ENCODE results near the gene BCAS1.

The BCAS1 gene

GRCh38 chr20:54048891-54049545 is 21.4 kb downstream of the BCAS1 start:
- no peaks in the 10 kb centered on the region for H3K27me3 ChIP-seq (ENCODE audit: insufficient read depth, low read length, poor library complexity)
- H4K8ac ChIP-seq (ENCODE audit: low read depth, low read length): no peak overlapping the region
- H3K4me1 ChIP-seq (ENCODE audit: control insufficient read depth, low read depth, low read length): no peaks in the 10 kb centered on the region
- no peak overlapping the region for H3K4ac ChIP-seq (ENCODE audit: low read depth, low read length)
- no peak overlapping the region for H3K4me2 ChIP-seq (ENCODE audit: low read length)
- no peak overlapping the region for H2BK120ac ChIP-seq (ENCODE audit: low read depth, low read length)
- H4K5ac ChIP-seq (ENCODE audit: low read length): no peak overlapping the region
- no peak overlapping the region for H3K56ac ChIP-seq (ENCODE audit: low read length)
- no CpG with 5 or more reads among the region's 3 CpGs for WGBS (ENCODE audit: extremely low coverage, insufficient coverage, low lambda C conversion rate)
- H3K4me3 ChIP-seq (ENCODE audit: low read length): no peak overlapping the region
- no peak overlapping the region for H2BK15ac ChIP-seq (replicated peaks; ENCODE audit: low read depth)
- no peak overlapping the region for H2AK5ac ChIP-seq (ENCODE audit: low read length)
- H3K27ac ChIP-seq (ENCODE audit: low read depth, low read length): no peak overlapping the region
- no peak overlapping the region for H3K9ac ChIP-seq (ENCODE audit: low read length)
- DNase-seq: no peak
- no peaks in the 10 kb centered on the region for H3K79me2 ChIP-seq (ENCODE audit: control insufficient read depth, insufficient read depth, low read length)
- H3K18ac ChIP-seq (ENCODE audit: low read length): no peak overlapping the region
- no peak overlapping the region for H2BK5ac ChIP-seq (ENCODE audit: low read length)
- no peaks in the 10 kb centered on the region for H3K36me3 ChIP-seq (ENCODE audit: control insufficient read depth, insufficient read depth, low read length)
- no peaks in the 10 kb centered on the region for H3K79me1 ChIP-seq (ENCODE audit: low read length)
- no peak overlapping the region for H3K23ac ChIP-seq (ENCODE audit: low read length)

DNA sequence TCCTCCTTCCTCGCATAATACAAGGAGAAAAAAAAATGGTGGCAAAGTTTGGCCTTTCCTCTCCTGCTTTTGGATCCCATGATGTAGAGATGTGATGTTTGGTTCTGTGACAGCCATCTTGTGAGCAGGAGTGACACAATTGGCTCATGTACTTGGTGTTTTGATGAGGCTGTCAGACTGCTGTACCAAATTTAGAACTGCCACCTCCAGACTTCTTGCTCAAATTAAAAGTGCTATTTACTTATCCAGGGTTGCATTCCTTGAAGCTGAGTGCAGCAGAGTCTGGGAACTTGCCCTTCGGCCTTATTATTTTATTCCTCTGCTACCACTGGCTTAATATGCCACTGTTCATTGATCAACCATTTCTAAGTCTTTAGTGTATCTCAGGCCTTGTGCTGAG is 21.9 kb downstream of the BCAS1 start:
- H2BK15ac ChIP-seq (replicated peaks; ENCODE audit: low read depth): no peak overlapping the region
- no CpG with 5 or more reads among the region's 2 CpGs for WGBS (ENCODE audit: extremely low coverage, insufficient coverage, low lambda C conversion rate)
- H3K4me3 ChIP-seq (ENCODE audit: low read length): no peak overlapping the region
- no peak overlapping the region for H3K56ac ChIP-seq (ENCODE audit: low read length)
- H4K5ac ChIP-seq (ENCODE audit: low read length): no peak overlapping the region
- no peaks in the 10 kb centered on the region for H3K79me1 ChIP-seq (ENCODE audit: low read length)
- no peaks in the 10 kb centered on the region for H3K27me3 ChIP-seq (ENCODE audit: insufficient read depth, low read length, poor library complexity)
- no peak for DNase-seq
- no peaks in the 10 kb centered on the region for H3K79me2 ChIP-seq (ENCODE audit: control insufficient read depth, insufficient read depth, low read length)
- no peak overlapping the region for H3K4me2 ChIP-seq (ENCODE audit: low read length)
- H3K18ac ChIP-seq (ENCODE audit: low read length): no peak overlapping the region
- no peak overlapping the region for H3K23ac ChIP-seq (ENCODE audit: low read length)
- H3K4ac ChIP-seq (ENCODE audit: low read depth, low read length): no peak overlapping the region
- H4K8ac ChIP-seq (ENCODE audit: low read depth, low read length): no peak overlapping the region
- no peak overlapping the region for H3K27ac ChIP-seq (ENCODE audit: low read depth, low read length)
- no peak overlapping the region for H2BK120ac ChIP-seq (ENCODE audit: low read depth, low read length)
- H2BK5ac ChIP-seq (ENCODE audit: low read length): no peak overlapping the region
- H3K4me1 ChIP-seq (ENCODE audit: control insufficient read depth, low read depth, low read length): no peaks in the 10 kb centered on the region
- no peak overlapping the region for H2AK5ac ChIP-seq (ENCODE audit: low read length)
- no peak overlapping the region for H3K9ac ChIP-seq (ENCODE audit: low read length)
- no peaks in the 10 kb centered on the region for H3K36me3 ChIP-seq (ENCODE audit: control insufficient read depth, insufficient read depth, low read length)

- H4K5ac ChIP-seq (ENCODE audit: low read length): no peak overlapping the region
- no peak overlapping the region for H2BK5ac ChIP-seq (ENCODE audit: low read length)
- H3K27me3 ChIP-seq (ENCODE audit: insufficient read depth, low read length, poor library complexity): no peaks in the 10 kb centered on the region
- no peak overlapping the region for H3K23ac ChIP-seq (ENCODE audit: low read length)
- H3K36me3 ChIP-seq (ENCODE audit: control insufficient read depth, insufficient read depth, low read length): no peaks in the 10 kb centered on the region
- no CpG with 5 or more reads among the region's 1 CpG for WGBS (ENCODE audit: extremely low coverage, insufficient coverage, low lambda C conversion rate)
- no peak overlapping the region for H3K56ac ChIP-seq (ENCODE audit: low read length)
- H3K79me2 ChIP-seq (ENCODE audit: control insufficient read depth, insufficient read depth, low read length): no peaks in the 10 kb centered on the region
- H3K79me1 ChIP-seq (ENCODE audit: low read length): no peaks in the 10 kb centered on the region
- no peak overlapping the region for H2BK15ac ChIP-seq (replicated peaks; ENCODE audit: low read depth)
- no peak overlapping the region for H2AK5ac ChIP-seq (ENCODE audit: low read length)
- no peak overlapping the region for H3K18ac ChIP-seq (ENCODE audit: low read length)
- no peak for DNase-seq
- H4K8ac ChIP-seq (ENCODE audit: low read depth, low read length): no peak overlapping the region
- no peak overlapping the region for H3K4me3 ChIP-seq (ENCODE audit: low read length)
- no peak overlapping the region for H3K4ac ChIP-seq (ENCODE audit: low read depth, low read length)
- no peak overlapping the region for H3K27ac ChIP-seq (ENCODE audit: low read depth, low read length)
- no peak overlapping the region for H2BK120ac ChIP-seq (ENCODE audit: low read depth, low read length)
- H3K4me1 ChIP-seq (ENCODE audit: control insufficient read depth, low read depth, low read length): no peaks in the 10 kb centered on the region
- H3K4me2 ChIP-seq (ENCODE audit: low read length): no peak overlapping the region
- no peak overlapping the region for H3K9ac ChIP-seq (ENCODE audit: low read length)
These were observed 22.7 kb downstream of the BCAS1 start for GRCh38 chr20:54047720-54048119.

DNA sequence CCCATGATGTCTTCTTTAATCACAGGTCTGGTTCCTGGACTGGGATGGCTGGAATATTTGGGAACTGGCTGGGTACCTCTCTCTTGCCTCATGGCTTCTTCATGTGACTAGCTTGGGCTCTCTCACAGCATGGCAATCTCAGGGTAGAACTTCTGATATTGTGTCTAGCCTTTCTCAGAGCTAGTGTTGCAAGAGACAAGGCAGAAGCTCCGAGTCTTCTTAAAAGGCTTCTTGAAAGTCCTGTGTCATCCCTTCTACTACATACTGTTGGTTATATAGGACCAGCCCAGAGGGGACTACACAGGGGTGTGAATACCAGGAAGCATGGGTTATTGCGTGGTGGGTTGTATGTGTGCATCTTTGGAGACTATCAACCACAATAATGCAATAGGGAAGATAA is 23.3 kb downstream of the BCAS1 start:
- no peaks in the 10 kb centered on the region for H3K27me3 ChIP-seq (ENCODE audit: insufficient read depth, low read length, poor library complexity)
- no peak overlapping the region for H3K4me3 ChIP-seq (ENCODE audit: low read length)
- H2BK15ac ChIP-seq (replicated peaks; ENCODE audit: low read depth): no peak overlapping the region
- DNase-seq: no peak
- H4K5ac ChIP-seq (ENCODE audit: low read length): no peak overlapping the region
- no peak overlapping the region for H3K4me2 ChIP-seq (ENCODE audit: low read length)
- H3K18ac ChIP-seq (ENCODE audit: low read length): no peak overlapping the region
- H3K27ac ChIP-seq (ENCODE audit: low read depth, low read length): no peak overlapping the region
- H2BK120ac ChIP-seq (ENCODE audit: low read depth, low read length): no peak overlapping the region
- H3K9ac ChIP-seq (ENCODE audit: low read length): no peak overlapping the region
- H3K79me1 ChIP-seq (ENCODE audit: low read length): no peaks in the 10 kb centered on the region
- no peak overlapping the region for H3K23ac ChIP-seq (ENCODE audit: low read length)
- H4K8ac ChIP-seq (ENCODE audit: low read depth, low read length): no peak overlapping the region
- no peaks in the 10 kb centered on the region for H3K4me1 ChIP-seq (ENCODE audit: control insufficient read depth, low read depth, low read length)
- no peaks in the 10 kb centered on the region for H3K79me2 ChIP-seq (ENCODE audit: control insufficient read depth, insufficient read depth, low read length)
- H3K4ac ChIP-seq (ENCODE audit: low read depth, low read length): no peak overlapping the region
- no peak overlapping the region for H2AK5ac ChIP-seq (ENCODE audit: low read length)
- no peak overlapping the region for H3K56ac ChIP-seq (ENCODE audit: low read length)
- no CpG with 5 or more reads among the region's 2 CpGs for WGBS (ENCODE audit: extremely low coverage, insufficient coverage, low lambda C conversion rate)
- H2BK5ac ChIP-seq (ENCODE audit: low read length): no peak overlapping the region
- no peaks in the 10 kb centered on the region for H3K36me3 ChIP-seq (ENCODE audit: control insufficient read depth, insufficient read depth, low read length)

DNA sequence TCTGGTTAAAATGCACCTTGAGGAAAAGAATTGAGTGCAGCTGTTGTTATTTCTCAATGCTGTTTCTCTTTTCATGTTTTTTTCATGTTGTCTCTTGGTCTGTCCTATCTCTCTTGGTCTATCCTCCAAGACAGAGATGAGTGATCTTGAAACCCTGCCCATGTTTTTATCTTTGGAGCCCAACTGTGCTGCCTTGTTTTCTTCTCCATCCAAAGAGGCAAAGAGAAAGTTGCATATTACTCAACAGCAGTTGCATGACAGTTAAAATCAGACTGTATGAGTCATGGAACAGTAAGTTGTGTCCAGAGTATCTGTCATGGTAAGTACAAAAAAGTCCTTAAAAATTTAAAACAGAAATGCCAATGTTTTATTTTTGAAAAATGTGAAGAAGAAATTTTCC is 26.2 kb downstream of the BCAS1 start:
- Histone ChIP-seq H3K79me2 (ENCODE audit: control insufficient read depth, insufficient read depth, low read length) (no peaks in the 10 kb centered on the region), H3K23ac (ENCODE audit: low read length) (no peak overlapping the region), H3K4me1 (ENCODE audit: control insufficient read depth, low read depth, low read length) (no peaks in the 10 kb centered on the region), H3K4me2 (ENCODE audit: low read length) (no peak overlapping the region), H2AK5ac (ENCODE audit: low read length) (no peak overlapping the region), H2BK120ac (ENCODE audit: low read depth, low read length) (no peak overlapping the region), H3K27ac (ENCODE audit: low read depth, low read length) (no peak overlapping the region), H3K9ac (ENCODE audit: low read length) (no peak overlapping the region), H3K4ac (ENCODE audit: low read depth, low read length) (no peak overlapping the region), H3K36me3 (ENCODE audit: control insufficient read depth, insufficient read depth, low read length) (no peaks in the 10 kb centered on the region), H4K5ac (ENCODE audit: low read length) (no peak overlapping the region), H2BK5ac (ENCODE audit: low read length) (no peak overlapping the region), H4K8ac (ENCODE audit: low read depth, low read length) (no peak overlapping the region), H3K18ac (ENCODE audit: low read length) (no peak overlapping the region), H3K79me1 (ENCODE audit: low read length) (no peaks in the 10 kb centered on the region), H3K27me3 (ENCODE audit: insufficient read depth, low read length, poor library complexity) (no peaks in the 10 kb centered on the region), H3K56ac (ENCODE audit: low read length) (no peak overlapping the region), H3K4me3 (ENCODE audit: low read length) (no peak overlapping the region), H2BK15ac (replicated peaks; ENCODE audit: low read depth) (no peak overlapping the region)
- DNase-seq: no peak
